H9 (cell line): ENCODE data around the gene ARHGAP45. TPM values are rescaled to one million over a fixed set of nuclear protein-coding genes. Genes with fewer than 3 reads are reported as not detected.

Source experiments
- DNase-seq: peaks from one replicate; pipeline ENCODE4 v3.0.0-alpha.2; 2017
- H2AFZ ChIP-seq: one replicate; pipeline ENCODE4 v1.6.1; 2013; ENCODE audit warnings: mild to moderate bottlenecking, low read length, control low read depth, moderate library complexity
- H2AK5ac ChIP-seq: 2 replicates; pipeline ENCODE4 v1.6.1; 2013; ENCODE audit warnings: low read length, control low read depth, mixed read lengths; ENCODE audit not compliant: insufficient read length
- H2BK120ac ChIP-seq: one replicate; pipeline ENCODE4 v1.6.1; 2013; ENCODE audit warnings: low read depth, mild to moderate bottlenecking, low read length, control low read depth, inconsistent platforms; ENCODE audit not compliant: poor library complexity, severe bottlenecking
- H2BK12ac ChIP-seq: 2 replicates; pipeline ENCODE4 v1.6.1; 2013; ENCODE audit warnings: low read length, control low read depth, mixed read lengths, low read depth; ENCODE audit not compliant: insufficient read length
- H2BK15ac ChIP-seq: 2 replicates; pipeline ENCODE4 v1.6.1; 2013; ENCODE audit warnings: low read depth, low read length, control low read depth
- H2BK20ac ChIP-seq: one replicate; pipeline ENCODE4 v1.6.1; 2013; ENCODE audit warnings: low read depth, mild to moderate bottlenecking, low read length, control low read depth, inconsistent platforms; ENCODE audit not compliant: poor library complexity, severe bottlenecking
- H2BK5ac ChIP-seq: 2 replicates; pipeline ENCODE4 v1.6.1; 2013; ENCODE audit warnings: low read length, control low read depth, mixed read lengths; ENCODE audit not compliant: insufficient read length
- H3K14ac ChIP-seq: 2 replicates; pipeline ENCODE4 v1.6.1; 2013; ENCODE audit warnings: low read length, control low read depth; ENCODE audit not compliant: insufficient read depth
- H3K18ac ChIP-seq: 2 replicates; pipeline ENCODE4 v1.6.1; 2013; ENCODE audit warnings: low read depth, mild to moderate bottlenecking, mixed read lengths, low read length, control low read depth; ENCODE audit not compliant: insufficient read length
- H3K23ac ChIP-seq: 2 replicates; pipeline ENCODE4 v1.6.1; 2013; ENCODE audit warnings: low read length, control low read depth, mixed read lengths, low read depth; ENCODE audit not compliant: insufficient read length
- H3K23me2 ChIP-seq: 2 replicates; pipeline ENCODE4 v1.6.1; 2013; ENCODE audit warnings: low read depth, mild to moderate bottlenecking, mixed read lengths, low read length, control low read depth; ENCODE audit not compliant: insufficient read length, poor library complexity, severe bottlenecking
- H3K27ac ChIP-seq: 2 replicates; pipeline ENCODE4 v1.5.1; 2013; ENCODE audit warnings: low read length, control low read depth, mixed read lengths, low read depth; ENCODE audit not compliant: insufficient read length
- H3K27me3 ChIP-seq: 2 replicates; pipeline ENCODE4 v1.6.1; 2013; ENCODE audit warnings: low read length, control low read depth, inconsistent platforms; ENCODE audit not compliant: insufficient read depth
- H3K4ac ChIP-seq: 2 replicates; pipeline ENCODE4 v1.6.1; 2013; ENCODE audit warnings: low read depth, mild to moderate bottlenecking, control low read depth, inconsistent platforms, low read length, moderate library complexity
- H3K4me1 ChIP-seq: 2 replicates; pipeline ENCODE4 v1.6.1; 2013; ENCODE audit warnings: low read length, control low read depth, inconsistent platforms; ENCODE audit not compliant: insufficient read depth
- H3K4me2 ChIP-seq: 2 replicates; pipeline ENCODE4 v1.6.1; 2013; ENCODE audit warnings: low read length, control low read depth, mixed read lengths; ENCODE audit not compliant: insufficient read length, insufficient read depth
- H3K56ac ChIP-seq: 2 replicates; pipeline ENCODE4 v1.6.1; 2013; ENCODE audit warnings: low read depth, mild to moderate bottlenecking, mixed read lengths, low read length, control low read depth; ENCODE audit not compliant: insufficient read length
- H3K79me1 ChIP-seq: 2 replicates; pipeline ENCODE4 v1.6.1; 2013; ENCODE audit warnings: low read depth, mild to moderate bottlenecking, moderate library complexity, low read length, control low read depth, inconsistent platforms; ENCODE audit not compliant: insufficient read depth, poor library complexity, severe bottlenecking
- H3K79me2 ChIP-seq: 2 replicates; pipeline ENCODE4 v1.6.1; 2013; ENCODE audit warnings: low read length, control low read depth, inconsistent platforms; ENCODE audit not compliant: insufficient read depth
- H3K9ac ChIP-seq: 2 replicates; pipeline ENCODE4 v1.6.1; 2013; ENCODE audit warnings: low read length, control low read depth, mixed read lengths; ENCODE audit not compliant: insufficient read length; ENCODE audit errors: extremely low read depth
- H3K9me3 ChIP-seq: one replicate; pipeline ENCODE4 v1.6.1; 2013; ENCODE audit warnings: low read depth, low read length, inconsistent platforms; ENCODE audit not compliant: control insufficient read depth
- H3T11ph ChIP-seq: one replicate; pipeline ENCODE4 v1.6.1; 2013; ENCODE audit warnings: mild to moderate bottlenecking, low read length, control low read depth, inconsistent platforms
- H4K20me1 ChIP-seq: one replicate; pipeline ENCODE4 v1.6.1; 2013; ENCODE audit not compliant: control insufficient read depth, insufficient read length, insufficient read depth
- H4K5ac ChIP-seq: 2 replicates; pipeline ENCODE4 v1.6.1; 2013; ENCODE audit warnings: low read depth, mild to moderate bottlenecking, mixed read lengths, low read length, control low read depth; ENCODE audit not compliant: insufficient read length
- H4K8ac ChIP-seq: replicated peaks from 2 replicates; pipeline ENCODE4 v1.6.1; 2013; ENCODE audit warnings: low read length, control low read depth, mixed read lengths, low read depth; ENCODE audit not compliant: insufficient read length
- H4K91ac ChIP-seq: 2 replicates; pipeline ENCODE4 v1.6.1; 2013; ENCODE audit warnings: low read depth, mild to moderate bottlenecking, moderate library complexity, mixed read lengths, low read length, control low read depth; ENCODE audit not compliant: insufficient read length
- H3K27ac Mint-ChIP-seq, 3 experiments: 2 replicates in 2 of 3; 3 replicates in 1 of 3; pipeline ENCODE4 v1.8.0; 2020 to 2021; ENCODE audit warnings: mixed read lengths in 3 of 3, mild to moderate bottlenecking in 1 of 3, moderate library complexity in 1 of 3
- H3K27me3 Mint-ChIP-seq: 2 replicates; pipeline ENCODE4 v1.8.0; 2021; ENCODE audit warnings: low read depth, mild to moderate bottlenecking, moderate library complexity, mixed read lengths
- H3K36me3 Mint-ChIP-seq, 3 experiments: 2 replicates in 2 of 3; 3 replicates in 1 of 3; pipeline ENCODE4 v1.8.0; 2020 to 2021; ENCODE audit warnings: low read depth in 3 of 3, mixed read lengths in 3 of 3; ENCODE audit not compliant: insufficient read depth in 1 of 3
- H3K4me1 Mint-ChIP-seq, 2 experiments: 2 replicates each; pipeline ENCODE4 v1.8.0; 2020; ENCODE audit warnings: mixed read lengths in 2 of 2
- H3K4me3 Mint-ChIP-seq, 2 experiments: 2 replicates in 1 of 2; 3 replicates in 1 of 2; pipeline ENCODE4 v1.8.0; 2020 to 2021; ENCODE audit warnings: mild to moderate bottlenecking in 2 of 2, mixed read lengths in 2 of 2, moderate library complexity in 1 of 2
- H3K9me3 Mint-ChIP-seq, 2 experiments: 2 replicates in 1 of 2; 3 replicates in 1 of 2; pipeline ENCODE4 v1.8.0; 2020; ENCODE audit warnings: mild to moderate bottlenecking in 2 of 2, mixed read lengths in 2 of 2, moderate library complexity in 1 of 2
- WGBS: extraction: QIAGEN DNeasy Blood & Tissue Kit; methylation state at CpG from one replicate; pipeline ENCODE4 v1.1.7; 2013; ENCODE audit warnings: missing lambda C conversion rate, low lambda C conversion rate, mixed read lengths; ENCODE audit not compliant: insufficient read length; ENCODE audit errors: extremely low coverage; 5-methylcytosine and 5-hydroxymethylcytosine counted together
- total RNA-seq: library from RNA; stranded (reverse); gene quantifications from 2 replicates; pipeline ENCODE4 v1.2.1, GENCODE V29; 2021
- TF ChIP-seq, protein P1 (sequence below): fragments of 200-600 bp; sonication (generic); conservative IDR thresholded peaks from 3 replicates; pipeline ENCODE4 v1.8.0; 2021; ENCODE audit warnings: antibody characterized with exemption, mild to moderate bottlenecking

ARHGAP45 gene
- total RNA-seq, 1 experiment from 2014 or later = 39.8 TPM

DNA sequence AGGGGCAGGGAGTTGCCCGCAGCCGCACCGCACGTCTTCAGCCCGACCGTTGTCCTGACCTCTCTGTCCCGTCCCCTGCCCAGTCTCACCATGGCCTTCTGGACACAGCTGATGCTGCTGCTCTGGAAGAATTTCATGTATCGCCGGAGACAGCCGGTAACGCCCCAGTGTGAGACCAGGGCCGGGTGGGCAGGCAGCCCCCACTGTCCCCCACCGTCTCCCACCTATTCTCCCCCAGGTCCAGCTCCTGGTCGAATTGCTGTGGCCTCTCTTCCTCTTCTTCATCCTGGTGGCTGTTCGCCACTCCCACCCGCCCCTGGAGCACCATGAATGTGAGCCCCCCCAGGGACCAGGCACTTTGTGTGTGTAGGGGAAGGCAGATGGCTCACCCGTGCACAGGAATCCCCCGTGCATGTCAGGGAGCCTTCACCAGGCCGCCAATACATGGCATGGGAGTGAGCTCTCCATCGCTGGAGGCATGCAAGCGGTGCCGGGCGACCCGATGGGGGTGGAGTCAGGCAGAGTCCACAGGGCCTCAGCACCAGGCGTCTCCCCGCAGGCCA is 25.6 kb upstream of the ARHGAP45 start:
- Histone ChIP-seq H3K4ac (no peak overlapping the region), H3K14ac (no peak overlapping the region), H2BK15ac (no peak overlapping the region), H3K4me1 (no peaks in the 10 kb centered on the region; the same call in 1 of the 2 replicates), H3K9me3 (no peaks in the 10 kb centered on the region), H2BK5ac (no peak overlapping the region), H3K79me1 (no peaks in the 10 kb centered on the region), H4K20me1 (no peaks in the 10 kb centered on the region), H2AFZ (no peak overlapping the region), H4K91ac (no peak overlapping the region), H3K23me2 (peaks cover 9% of the 10 kb centered on the region), H2BK20ac (no peak overlapping the region), H3K18ac (no peak overlapping the region), H3K56ac (no peak overlapping the region), H2BK120ac (no peak overlapping the region), H2BK12ac (no peak overlapping the region), H3K27ac (no peak overlapping the region), H4K8ac (no peak overlapping the region), H3K9ac (no peak overlapping the region), H2AK5ac (no peak overlapping the region), H3T11ph (no peak overlapping the region), H4K5ac (no peak overlapping the region), H3K79me2 (no peaks in the 10 kb centered on the region), H3K23ac (no peak overlapping the region), H3K4me2 (peak overlapping the region; percentile 69), H3K27me3 (no peaks in the 10 kb centered on the region)
- H3K27ac Mint-ChIP-seq = no peak overlapping the region; a peak in 1 of 7 replicates
- peak overlapping the region; percentile 82 to 93 for H3K4me3 Mint-ChIP-seq
- peaks cover 13 to 29% of the 10 kb centered on the region in 2 experiments for H3K4me1 Mint-ChIP-seq
- DNase-seq = peak; percentile 27
- peaks cover 2% of the 10 kb centered on the region; the same call in 1 of the 2 replicates for H3K27me3 Mint-ChIP-seq
- peaks cover 13 to 42% (median 25%) of the 10 kb centered on the region in 3 experiments; a peak in 6 of 7 replicates for H3K36me3 Mint-ChIP-seq
- TF ChIP-seq, protein P1, sequence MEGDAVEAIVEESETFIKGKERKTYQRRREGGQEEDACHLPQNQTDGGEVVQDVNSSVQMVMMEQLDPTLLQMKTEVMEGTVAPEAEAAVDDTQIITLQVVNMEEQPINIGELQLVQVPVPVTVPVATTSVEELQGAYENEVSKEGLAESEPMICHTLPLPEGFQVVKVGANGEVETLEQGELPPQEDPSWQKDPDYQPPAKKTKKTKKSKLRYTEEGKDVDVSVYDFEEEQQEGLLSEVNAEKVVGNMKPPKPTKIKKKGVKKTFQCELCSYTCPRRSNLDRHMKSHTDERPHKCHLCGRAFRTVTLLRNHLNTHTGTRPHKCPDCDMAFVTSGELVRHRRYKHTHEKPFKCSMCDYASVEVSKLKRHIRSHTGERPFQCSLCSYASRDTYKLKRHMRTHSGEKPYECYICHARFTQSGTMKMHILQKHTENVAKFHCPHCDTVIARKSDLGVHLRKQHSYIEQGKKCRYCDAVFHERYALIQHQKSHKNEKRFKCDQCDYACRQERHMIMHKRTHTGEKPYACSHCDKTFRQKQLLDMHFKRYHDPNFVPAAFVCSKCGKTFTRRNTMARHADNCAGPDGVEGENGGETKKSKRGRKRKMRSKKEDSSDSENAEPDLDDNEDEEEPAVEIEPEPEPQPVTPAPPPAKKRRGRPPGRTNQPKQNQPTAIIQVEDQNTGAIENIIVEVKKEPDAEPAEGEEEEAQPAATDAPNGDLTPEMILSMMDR = no peak
- no peaks in the 10 kb centered on the region for H3K9me3 Mint-ChIP-seq
- whole genome bisulfite sequencing = no CpG with 5 or more reads among the region's 26 CpGs
